ENCODE measurements around the gene ERG28.
"Not testable (repeated sequence)": the region's sequence is repeated elsewhere in the genome, so short reads cannot be mapped to it uniquely, and the experiment has no call there.

Gene ERG28

DNA sequence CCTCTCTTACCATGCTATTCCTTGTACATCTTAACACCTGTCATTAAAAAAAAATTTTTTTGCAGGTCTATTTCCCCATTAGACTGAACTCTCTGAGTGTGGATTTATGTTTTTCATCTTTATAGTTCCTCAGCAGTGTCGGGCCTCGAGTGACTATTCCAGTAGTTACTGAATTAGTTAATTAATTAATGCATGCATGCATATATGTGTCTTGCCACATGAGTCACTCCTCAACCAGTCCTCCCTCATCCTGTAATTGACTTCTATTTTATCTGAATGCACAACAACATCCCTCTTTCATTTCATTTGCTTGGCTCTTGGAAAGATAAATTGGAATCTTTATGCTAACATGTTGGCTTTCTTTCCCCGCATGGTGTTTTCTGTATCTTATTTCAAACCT, 35.6 kb downstream of the ERG28 start:
- no peak for DNase-seq (ENCODE audit: low spot score)

- no peak for DNase-seq (ENCODE audit: low spot score)
These were observed 41.1 kb downstream of the ERG28 start for GRCh38 chr14:75619548-75619947.

- peak; percentile 18 for DNase-seq (ENCODE audit: low spot score)
These were observed 45.5 kb downstream of the ERG28 start for GRCh38 chr14:75615200-75615599.

DNA sequence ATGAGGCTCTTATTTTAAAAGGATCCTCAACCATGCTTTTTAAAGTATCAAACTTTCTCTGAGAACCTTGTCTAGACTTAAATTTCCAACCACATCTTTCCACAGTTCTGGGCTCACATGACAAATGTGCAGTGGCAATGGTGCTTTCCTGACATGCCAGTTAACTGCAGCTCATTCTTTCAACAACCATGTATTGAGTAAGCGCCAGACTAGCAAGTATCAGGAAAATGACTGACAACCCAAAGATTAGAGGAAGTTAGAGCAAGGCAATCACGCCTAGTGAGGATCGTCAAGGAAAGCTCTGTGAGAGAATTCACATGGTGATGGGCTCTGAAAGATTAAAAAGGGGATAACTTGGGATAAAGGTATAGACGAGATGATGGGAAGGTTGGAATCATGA, 46.5 kb downstream of the ERG28 start:
- DNase-seq (ENCODE audit: low spot score), result no peak

- no peak for DNase-seq (ENCODE audit: low spot score)
These were observed 48.5 kb downstream of the ERG28 start for GRCh38 chr14:75612157-75612556.

DNA sequence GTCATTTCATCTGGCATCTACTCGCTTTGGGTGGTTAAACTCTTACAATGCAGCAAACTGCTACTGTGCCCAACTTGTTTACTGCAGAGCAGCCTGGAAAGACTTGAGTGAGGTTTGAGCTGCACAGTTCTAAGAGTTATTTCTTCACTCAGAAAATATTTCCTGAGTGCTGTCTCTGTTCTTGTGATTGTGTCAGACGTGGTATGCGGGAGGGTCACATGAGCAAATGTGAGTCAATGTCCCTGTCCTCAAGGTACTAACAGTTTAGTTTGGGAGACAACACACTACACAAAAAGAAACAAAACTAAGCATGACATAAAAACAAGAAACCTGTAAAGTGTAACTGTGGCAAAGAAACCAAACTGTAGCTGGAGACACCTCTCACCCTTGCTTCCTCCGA, 49.8 kb downstream of the ERG28 start:
- no peak for DNase-seq (ENCODE audit: low spot score)

DNA sequence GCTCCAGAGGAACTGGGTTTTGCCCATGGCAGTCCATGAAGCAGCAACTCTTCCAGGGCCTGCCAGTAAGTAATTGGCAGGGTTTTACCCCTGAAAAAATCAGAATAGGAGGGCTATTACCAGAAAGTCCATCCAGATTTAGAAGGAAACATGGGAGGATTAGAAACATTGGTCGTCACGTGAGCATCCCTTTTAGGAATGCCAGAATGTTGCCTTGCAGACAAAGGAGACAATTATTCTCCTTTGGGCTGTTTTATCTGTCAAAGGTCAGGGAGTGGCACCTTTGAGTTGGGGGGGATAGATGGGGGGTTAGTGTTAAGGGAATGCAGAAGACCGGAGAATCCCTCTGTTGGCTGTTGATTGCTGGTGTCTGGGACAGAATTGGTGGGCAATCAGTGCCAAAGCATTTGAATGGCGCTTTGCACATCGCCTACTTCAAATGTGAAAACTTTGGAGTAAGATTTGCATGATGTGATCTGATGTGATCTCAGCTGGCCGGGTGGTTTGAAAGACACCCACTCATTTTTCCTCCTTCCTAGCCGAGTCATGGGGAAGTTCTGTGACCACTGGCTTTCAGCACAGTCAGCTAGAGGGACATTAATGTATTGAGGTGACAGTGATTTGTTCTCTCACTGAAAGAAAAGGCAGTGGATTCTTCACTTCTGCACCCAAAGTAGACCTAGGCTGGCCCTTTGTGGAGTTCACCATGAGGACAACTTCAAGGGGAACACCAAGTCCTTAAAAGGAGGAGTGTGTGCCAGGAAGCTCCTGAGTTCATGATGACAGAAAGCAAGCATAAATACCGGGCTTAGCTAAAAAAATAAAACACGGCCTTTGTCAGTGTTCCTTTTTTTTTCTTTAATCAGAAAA, 50.8 kb downstream of the ERG28 start:
- no peak for DNase-seq (ENCODE audit: low spot score)

DNA sequence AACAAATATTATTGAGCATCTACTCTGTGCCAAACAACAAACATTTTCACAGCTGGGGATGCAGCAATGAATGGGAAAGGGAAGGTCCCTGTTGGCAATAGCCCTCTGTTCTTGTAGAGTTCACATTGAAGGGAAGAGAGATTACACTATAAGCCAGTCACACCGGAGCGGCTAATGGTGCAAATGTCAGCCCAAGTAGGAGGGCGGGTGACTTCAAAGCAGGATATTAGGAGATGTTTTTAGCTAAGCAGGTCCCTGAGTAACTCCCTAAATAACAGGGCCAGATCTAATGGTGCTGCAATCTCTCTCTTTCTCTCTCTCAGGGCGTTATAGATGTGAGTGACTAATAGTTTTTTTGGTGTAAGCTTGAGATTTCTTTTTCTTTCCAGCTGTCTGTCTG, 51.6 kb downstream of the ERG28 start:
- no peak for DNase-seq (ENCODE audit: low spot score)

DNA sequence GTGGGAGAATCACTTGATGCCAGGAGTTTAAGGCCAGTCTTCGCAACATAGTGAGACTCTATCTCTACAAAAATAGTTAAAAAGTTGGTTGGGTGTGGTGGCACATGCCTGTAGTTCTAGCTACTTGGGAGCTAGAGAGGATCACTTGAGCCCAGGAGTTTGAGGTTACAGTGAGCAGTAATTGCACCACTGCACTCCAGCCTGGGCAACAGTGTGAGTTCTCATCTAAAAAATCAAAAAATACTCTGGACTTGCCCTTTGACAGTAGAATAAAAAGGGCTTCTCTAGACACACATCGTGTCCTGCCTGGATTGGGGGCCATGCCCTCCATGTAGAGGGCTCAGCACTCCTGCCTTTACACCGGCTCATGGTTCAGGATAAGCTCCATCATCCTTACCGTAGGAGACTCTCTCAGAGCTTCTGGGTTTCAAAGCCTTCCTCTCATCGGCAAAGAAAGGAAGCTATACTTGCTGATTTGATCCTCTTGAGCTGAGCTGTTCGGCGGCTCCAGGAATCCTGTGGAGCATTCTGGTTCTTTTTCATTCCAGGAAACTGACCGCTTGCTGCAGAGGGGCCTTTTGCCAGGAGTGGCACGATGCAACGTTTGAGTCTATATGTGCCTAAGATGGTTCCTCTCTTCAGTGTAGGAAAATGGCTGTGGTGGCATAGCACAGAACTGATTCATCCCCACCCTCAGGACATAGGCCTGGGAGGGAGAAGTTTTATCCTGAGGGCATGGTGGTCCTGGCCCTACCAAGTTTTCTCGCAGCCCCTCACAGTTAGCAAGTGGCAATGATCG, 52.6 kb downstream of the ERG28 start:
- DNase-seq (ENCODE audit: low spot score), result no peak

GRCh38 chr14:75607044-75607443, 53.6 kb downstream of the ERG28 start:
- DNase-seq (ENCODE audit: low spot score), result no peak

- DNase-seq (ENCODE audit: low spot score), result no peak
These were observed 54.8 kb downstream of the ERG28 start for GRCh38 chr14:75605916-75606315.

DNA sequence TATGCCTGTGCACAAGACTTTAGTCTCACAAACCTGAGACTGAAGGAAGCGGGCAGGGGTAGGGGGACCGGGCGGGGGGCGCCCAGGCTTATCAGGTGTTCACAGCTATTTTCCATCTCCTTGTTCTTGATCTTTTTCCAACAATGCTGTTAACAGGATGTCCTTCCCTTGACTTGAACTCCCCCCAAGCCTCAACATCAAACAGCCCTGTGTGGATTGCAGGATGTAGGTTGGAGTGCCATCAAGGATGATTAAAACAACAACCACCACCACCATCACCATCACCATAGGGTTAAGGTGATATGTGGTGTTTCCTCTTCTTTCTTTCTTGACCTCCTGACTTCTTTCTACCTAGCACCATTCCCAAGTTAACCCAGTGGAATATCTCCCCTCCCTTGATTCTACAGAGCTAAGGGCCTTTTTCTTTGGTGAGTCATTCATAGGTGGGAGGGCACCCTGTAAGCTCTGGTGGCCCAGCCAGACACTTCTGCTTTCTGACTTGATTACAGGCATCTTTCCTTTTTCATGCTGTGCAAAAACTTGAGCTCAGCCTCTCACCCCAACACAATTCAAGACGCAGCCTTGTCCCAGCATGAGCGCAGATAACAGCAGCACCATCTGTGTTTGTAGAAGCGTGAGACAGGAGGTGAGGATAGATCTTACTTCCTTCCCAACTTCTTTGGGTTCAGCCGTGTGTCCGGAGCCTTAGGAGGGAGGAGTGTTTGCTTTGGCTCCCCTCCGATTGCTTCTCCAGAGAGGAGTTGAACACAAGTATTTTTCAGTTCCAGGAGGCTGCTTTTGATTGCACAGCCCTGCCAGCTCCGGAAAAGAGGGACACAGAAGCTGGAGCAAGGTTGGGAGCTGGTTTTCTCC, 55.5 kb downstream of the ERG28 start:
- DNase-seq (ENCODE audit: low spot score), result peak; percentile 19

DNA sequence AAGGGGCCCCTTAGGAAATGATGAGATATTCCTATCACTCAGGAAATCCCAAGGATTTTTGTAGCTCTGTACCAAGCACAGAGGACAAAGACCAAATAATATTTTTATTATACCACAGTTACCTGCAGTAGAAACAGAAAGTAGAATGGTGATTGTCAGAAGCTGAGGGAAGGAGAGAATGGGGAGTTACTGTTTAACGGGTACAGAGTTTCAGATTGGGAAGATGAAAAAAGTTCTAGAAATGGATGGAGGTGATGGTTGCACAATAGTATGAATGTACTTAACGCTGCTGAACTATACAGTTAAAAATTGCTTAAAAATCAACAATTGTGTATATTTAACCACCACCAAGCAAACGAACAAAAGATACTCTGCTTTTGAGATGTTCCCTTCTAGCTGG, 58.2 kb downstream of the ERG28 start:
- DNase-seq (ENCODE audit: low spot score), result no peak

- DNase-seq (ENCODE audit: low spot score), result not testable (repeated sequence)
These were observed 59.6 kb downstream of the ERG28 start for GRCh38 chr14:75601061-75601460.

GRCh38 chr14:75600100-75600499, 60.6 kb downstream of the ERG28 start:
- DNase-seq (ENCODE audit: low spot score), result not testable (repeated sequence)
